ENCODE data around the gene APEH. TPM values are rescaled to one million over a fixed set of nuclear protein-coding genes. Genes with fewer than 3 reads are reported as not detected.
A peak's percentile ranks its signal among the peaks of the same experiment; 100 is the strongest.

APEH gene
- total and polyA plus RNA-seq, 4 donors: 65.1 to 94.1 (median 87.5) TPM

GRCh38 chr3:49669352-49669751, 4.8 kb upstream of the APEH start (continued):
- TF ChIP-seq REST (IDR thresholded peaks at IDR 0.05) (no peak), FOXA2 (IDR thresholded peaks at IDR 0.05) (no peak), ATF3 (IDR thresholded peaks at IDR 0.05) (no peak)

- H3K9me3 ChIP-seq (ENCODE audit: control insufficient read depth in 4 of 4, low read length in 3 of 4): no peaks in the 10 kb centered on the region
- WGBS: 55% methylated on average over 6 of the region's 6 CpGs
- H3K36me3 ChIP-seq (ENCODE audit: control insufficient read depth in 4 of 4, insufficient read depth in 3 of 4, low read depth in 1 of 4, low read length in 3 of 4): peaks cover 0 to 4% (median 0%) of the 10 kb centered on the region in 4 donors
- no peak overlapping the region for H3K9ac ChIP-seq (ENCODE audit: low read depth in 1 of 2, low read length in 2 of 2)
- peaks cover 42 to 86% (median 71%) of the 10 kb centered on the region in 4 donors for H3K4me1 ChIP-seq (ENCODE audit: control insufficient read depth in 4 of 4, insufficient read depth in 4 of 4, low read length in 3 of 4)
- DNase-seq (ENCODE audit: low spot score): no peak
- no peak overlapping the region for H3K4me3 ChIP-seq (ENCODE audit: low read depth in 1 of 3, low read length in 3 of 3)
- H3K27me3 ChIP-seq (ENCODE audit: control insufficient read depth in 4 of 4, insufficient read depth in 4 of 4, low read length in 3 of 4): no peaks in the 10 kb centered on the region
- TF ChIP-seq CTCF (IDR thresholded peaks at IDR 0.05; ENCODE audit: low read depth, low read length, missing input control) (no peak), HNF4A (conservative IDR thresholded peaks at IDR 0.05) (no peak), EGR1 (IDR thresholded peaks at IDR 0.05; ENCODE audit: low read depth in 2 of 2) (no peak), TAF1 (conservative IDR thresholded peaks at IDR 0.05) (no peak), RXRA (IDR thresholded peaks at IDR 0.05) (no peak), GABPA (IDR thresholded peaks at IDR 0.05 in 1 of 2, conservative IDR thresholded peaks at IDR 0.05 in 1 of 2) (no peak), JUND (IDR thresholded peaks at IDR 0.05) (no peak), NR2F2 (IDR thresholded peaks at IDR 0.05) (no peak), SP1 (IDR thresholded peaks at IDR 0.05) (no peak), RAD21 (IDR thresholded peaks at IDR 0.05) (no peak), FOXA2 (IDR thresholded peaks at IDR 0.05) (no peak)
- peak overlapping the region; percentile 53 to 57 for H3K27ac ChIP-seq (ENCODE audit: low read depth in 1 of 2, low read length in 2 of 2)
Measured at GRCh38 chr3:49670940-49671290, 3.2 kb upstream of the APEH start.

GRCh38 chr3:49671291-49672288, 2.6 kb upstream of the APEH start:
- no peaks in the 10 kb centered on the region for H3K9me3 ChIP-seq (ENCODE audit: control insufficient read depth in 4 of 4, low read length in 3 of 4)
- H3K27ac ChIP-seq (ENCODE audit: low read depth in 1 of 2, low read length in 2 of 2): peak overlapping the region; percentile 57 to 81
- peak overlapping the region in 1 of 2 donors; percentile 24 for H3K9ac ChIP-seq (ENCODE audit: low read depth in 1 of 2, low read length in 2 of 2)
- no peaks in the 10 kb centered on the region for H3K27me3 ChIP-seq (ENCODE audit: control insufficient read depth in 4 of 4, insufficient read depth in 4 of 4, low read length in 3 of 4)
- DNase-seq (ENCODE audit: low spot score): peak; percentile 84
- H3K4me3 ChIP-seq (ENCODE audit: low read depth in 1 of 3, low read length in 3 of 3): no peak overlapping the region
- H3K36me3 ChIP-seq (ENCODE audit: control insufficient read depth in 4 of 4, insufficient read depth in 3 of 4, low read depth in 1 of 4, low read length in 3 of 4): peaks cover 0 to 8% (median 5%) of the 10 kb centered on the region in 4 donors
- 21% methylated on average over 11 of the region's 11 CpGs for WGBS
- peaks cover 39 to 84% (median 66%) of the 10 kb centered on the region in 4 donors for H3K4me1 ChIP-seq (ENCODE audit: control insufficient read depth in 4 of 4, insufficient read depth in 4 of 4, low read length in 3 of 4)
- peak; percentile 49 for TF ChIP-seq HNF4G (IDR thresholded peaks at IDR 0.05)
- TF ChIP-seq CTCF (IDR thresholded peaks at IDR 0.05; ENCODE audit: low read depth, low read length, missing input control): peak; percentile 94
- peak; percentile 93 to 96 for TF ChIP-seq RAD21 (IDR thresholded peaks at IDR 0.05)
- peak; percentile 89 for TF ChIP-seq SP1 (IDR thresholded peaks at IDR 0.05)
- peak; percentile 55 for TF ChIP-seq YY1 (IDR thresholded peaks at IDR 0.05)
- peak; percentile 36 for TF ChIP-seq ZBTB33 (IDR thresholded peaks at IDR 0.05)
- no peak for TF ChIP-seq ATF3 (IDR thresholded peaks at IDR 0.05)
- TF ChIP-seq RXRA (IDR thresholded peaks at IDR 0.05): peak; percentile 99
- peak; percentile 25 for TF ChIP-seq NR2F2 (IDR thresholded peaks at IDR 0.05)

All from liver (tissue), 9 donors.